NCI-H345 treated with DMSO at 0.1 percent for 48 hours (cell line): ENCODE data around the gene HOXA11.

Experiments used
- DNase-seq: peaks from one replicate; lab custom pipeline; 2025; ENCODE audit not compliant: unreplicated experiment; lab: John Stamatoyannopoulos, UW

Gene HOXA11

DNA sequence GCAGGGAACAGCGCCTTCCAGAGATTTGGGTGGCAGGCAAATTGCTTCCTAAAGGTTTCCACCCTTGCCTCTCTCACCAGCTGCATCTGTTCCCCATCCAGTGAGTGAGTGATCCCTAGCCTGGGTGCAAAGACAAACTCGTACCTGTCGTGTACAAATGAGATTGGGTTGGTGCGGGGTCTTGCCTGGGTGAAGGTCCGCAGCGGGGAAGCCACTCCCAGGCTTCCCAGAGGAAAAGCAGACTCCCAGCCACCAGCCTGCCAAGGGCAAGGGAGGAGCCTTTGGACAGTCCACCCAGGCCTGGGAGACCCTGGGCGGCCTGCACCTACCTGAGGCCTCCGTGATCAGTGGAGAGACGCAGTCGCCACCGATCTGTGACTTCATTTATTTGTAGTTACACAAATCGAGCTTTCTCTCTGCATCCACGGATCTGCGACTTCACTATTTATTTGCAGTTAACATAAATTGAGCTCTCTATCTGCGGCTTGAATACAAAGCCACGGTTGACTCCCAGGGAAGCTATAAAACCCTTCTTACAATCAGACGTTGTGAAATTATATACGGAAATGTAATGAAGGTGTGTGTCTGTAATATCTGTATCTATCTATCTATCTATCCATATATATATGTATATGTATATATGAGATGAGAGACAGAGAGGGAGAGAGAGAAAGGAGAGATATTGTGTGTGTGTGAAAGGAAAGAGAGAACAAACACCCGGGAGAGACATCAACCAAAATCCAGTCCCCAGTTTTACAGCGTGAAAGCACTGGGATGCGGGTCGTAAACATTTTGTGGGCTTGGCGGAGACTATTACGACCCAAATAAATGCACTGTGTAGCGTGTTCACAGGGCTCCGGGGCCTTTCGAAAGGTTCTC is 25.5 kb downstream of the HOXA11 start:
- no peak for DNase-seq

DNA sequence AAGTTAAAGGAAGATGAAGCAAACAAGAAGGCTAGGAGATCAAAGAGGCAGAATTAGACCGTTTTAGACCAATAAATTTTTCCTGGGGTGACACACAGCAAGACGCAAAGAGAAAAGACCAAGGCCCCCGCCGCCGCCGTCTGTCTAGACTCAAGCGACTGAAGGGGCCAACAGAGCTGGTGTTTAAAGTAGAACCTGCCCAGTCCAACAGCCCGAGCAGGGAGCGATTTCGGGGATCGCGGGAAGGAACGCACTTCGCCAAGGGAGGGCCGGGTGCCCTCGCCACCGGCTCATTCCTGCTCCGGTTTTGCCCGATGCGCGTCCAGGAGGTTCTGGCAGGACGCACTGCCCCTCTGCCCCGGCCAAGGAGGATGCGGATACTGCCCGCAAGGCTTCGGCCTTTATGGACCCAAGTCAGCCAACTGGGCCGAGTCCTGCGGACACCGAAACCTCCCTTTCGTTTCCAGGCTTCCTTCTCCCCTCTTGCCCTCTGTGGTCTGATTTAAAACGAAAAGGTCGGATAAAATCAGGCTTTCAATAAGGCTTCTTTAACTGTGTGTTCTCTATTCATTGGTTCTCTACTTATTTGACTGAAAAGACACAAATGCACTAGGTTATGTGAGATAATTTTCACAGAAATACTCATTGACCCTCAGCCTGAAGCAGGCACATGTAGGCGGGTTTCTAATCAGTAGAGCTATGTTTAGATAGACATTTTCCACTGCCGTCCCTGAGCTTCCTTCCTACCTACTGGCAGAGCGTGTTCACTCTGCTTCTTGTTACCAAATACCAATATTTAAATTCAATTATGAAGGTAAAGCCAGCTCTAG is 26.4 kb downstream of the HOXA11 start:
- DNase-seq: no peak

DNA sequence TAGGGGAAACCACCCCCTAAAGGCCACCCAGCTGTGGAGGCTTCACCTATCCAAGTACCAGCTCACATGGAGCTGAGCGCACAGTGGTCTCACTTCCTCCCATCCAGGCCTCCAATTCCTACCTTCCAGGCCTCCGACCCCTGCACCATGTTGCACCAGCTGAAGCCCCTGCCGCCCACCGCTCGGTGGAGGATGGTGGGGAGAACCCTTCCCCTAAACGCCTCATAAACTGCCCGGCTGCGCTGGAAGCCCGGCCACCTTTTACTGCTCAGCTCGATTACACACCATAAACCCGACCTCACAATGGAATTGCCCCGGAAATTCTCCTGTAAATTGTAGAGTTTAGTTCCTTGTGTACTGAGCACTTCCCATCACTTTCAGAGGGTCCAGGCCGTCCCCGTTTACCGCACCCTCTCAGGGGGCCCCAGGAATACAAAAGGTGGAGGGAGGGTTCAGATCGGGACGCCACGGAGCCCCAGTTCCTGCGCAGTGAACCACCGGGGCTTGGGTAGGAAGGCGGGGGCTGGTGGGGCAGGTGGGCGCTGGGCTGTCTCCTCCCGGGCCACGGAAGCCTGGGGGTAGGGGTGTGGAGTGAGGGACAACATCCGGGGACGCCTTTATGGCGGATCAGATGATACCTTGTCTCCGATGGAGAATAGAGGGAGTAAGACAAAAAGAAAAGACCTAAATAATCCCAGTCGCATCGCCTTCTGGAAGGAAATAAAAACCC is 27.2 kb downstream of the HOXA11 start:
- DNase-seq: no peak

DNA sequence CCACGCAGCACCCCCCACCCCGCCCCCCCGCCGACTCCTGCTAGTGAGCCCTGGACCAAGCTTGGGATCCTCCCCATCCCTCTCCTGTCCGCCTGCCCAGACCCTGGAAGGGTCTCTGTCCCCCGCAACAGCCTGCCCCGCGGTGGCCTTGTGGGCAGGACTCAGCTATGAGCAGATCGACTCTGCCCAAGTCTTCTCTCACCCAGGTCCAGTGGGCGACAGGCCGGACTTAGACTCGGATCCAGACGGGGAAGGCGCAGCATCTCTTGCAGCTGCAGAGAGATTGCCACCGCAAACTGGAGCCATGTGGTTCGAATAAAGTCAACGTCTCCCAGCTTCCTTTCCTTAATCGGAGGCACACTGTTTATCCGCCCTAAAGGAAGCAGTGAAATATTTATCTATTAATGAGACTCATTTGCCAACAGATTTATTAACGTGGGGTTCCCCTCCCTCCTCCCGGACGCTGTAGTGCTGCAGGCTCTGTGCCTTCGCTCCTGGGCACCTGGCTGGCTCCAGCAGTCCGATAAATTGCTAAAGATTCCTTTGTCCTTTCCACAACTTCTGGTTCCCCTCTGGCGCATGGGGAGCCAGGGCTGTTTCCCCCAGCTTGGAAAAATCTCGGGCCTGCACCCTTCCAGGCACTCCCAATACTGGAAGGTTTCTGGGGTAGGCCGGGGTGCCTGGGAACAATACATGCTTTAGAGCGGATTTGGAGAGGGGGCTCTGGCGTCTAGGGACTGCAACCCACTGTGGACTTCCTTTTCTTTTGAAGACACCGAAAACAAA is 27.9 kb downstream of the HOXA11 start:
- DNase-seq: no peak

DNA sequence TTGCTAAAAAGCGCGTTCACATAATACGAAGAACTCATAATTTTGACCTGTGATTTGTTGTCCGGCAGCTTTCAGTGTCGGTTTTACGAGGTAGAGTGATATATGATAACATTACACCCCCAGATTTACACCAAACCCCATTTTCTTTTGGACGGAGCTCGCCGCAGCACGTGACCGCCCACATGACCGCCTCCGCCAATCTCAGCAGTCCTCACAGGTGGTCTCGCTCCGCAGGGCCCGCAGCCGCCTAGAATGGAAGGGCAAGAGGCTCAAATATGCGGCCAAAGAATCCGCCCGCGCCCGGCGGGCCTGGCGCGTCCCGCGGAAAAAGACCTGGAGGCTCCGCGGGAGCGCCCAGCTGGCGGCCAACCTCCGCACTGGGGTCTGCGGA is 28.5 kb downstream of the HOXA11 start, which contains the start of gene HOXA7:
Gene HOXA7, minus strand, starts transcription at position 168 of the 391 bp plus-strand sequence. Its CDS starts 130 bp downstream, at position 38.
- no peak for DNase-seq

DNA sequence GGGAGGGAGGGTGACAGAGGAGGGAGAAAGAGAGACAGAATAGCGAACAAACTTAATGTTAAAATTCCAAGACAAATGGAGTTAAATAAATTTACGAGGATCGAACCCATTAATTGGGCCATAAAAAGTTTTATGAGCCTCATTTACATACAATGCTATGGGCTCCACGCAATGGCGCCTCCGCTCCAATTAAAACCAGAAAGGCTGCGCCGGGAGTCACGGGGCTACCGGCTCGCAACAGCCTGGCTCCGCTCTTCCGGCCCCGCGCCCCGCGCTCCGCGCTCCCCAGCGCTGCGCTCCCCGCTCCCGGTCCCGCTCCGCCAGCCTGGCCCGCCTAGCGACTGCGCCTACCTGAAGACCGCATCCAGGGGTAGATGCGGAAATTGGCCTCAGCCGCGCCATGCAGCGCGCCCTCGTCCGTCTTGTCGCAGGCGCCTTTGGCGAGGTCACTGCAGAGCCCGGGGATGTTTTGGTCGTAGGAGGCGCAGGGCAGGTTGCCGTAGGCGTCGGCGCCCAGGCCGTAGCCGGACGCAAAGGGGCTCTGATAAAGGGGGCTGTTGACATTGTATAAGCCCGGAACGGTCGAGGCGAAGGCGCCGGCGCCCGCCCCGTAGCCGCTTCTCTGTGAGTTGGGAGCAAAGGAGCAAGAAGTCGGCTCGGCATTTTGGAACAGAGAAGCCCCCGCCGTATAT is 29.1 kb downstream of the HOXA11 start:
- no peak for DNase-seq

DNA sequence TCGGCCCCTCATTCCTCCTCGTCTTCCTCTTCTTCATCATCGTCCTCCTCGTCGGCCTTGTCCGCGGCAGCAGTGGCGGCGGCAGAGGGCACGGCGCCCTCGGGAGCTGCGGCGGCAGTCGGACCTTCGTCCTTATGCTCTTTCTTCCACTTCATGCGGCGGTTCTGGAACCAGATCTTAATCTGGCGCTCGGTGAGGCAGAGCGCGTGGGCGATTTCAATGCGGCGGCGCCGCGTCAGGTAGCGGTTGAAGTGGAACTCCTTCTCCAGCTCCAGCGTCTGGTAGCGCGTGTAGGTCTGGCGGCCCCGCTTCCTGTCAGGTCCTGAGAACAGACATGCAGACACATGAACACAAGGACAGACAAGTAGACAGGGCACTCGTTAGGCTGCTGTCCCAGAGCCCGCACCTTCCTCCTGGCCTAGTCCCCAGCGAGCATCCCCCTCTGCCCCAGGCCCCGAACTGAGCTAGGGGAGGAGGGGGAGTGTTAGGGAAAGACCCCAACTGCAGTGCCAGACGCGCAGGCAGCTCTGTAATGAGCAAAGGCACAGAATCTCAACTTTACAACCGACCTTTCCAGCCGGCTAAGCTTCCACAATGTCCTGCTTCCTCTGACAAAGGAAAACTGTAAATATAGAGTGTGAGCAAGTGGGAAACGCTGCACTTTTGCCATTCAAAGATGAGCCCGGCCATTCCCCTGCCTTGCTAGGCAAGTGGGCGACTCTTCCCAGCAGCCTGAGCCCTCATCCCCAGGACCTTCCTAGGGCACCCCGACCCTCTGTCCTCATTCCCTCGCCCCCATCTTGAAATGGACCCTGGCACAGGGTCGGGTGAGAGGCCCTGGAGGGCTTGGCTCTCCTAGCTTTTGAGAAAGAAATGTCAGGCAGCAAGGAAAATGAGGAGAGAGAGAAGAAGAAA is 29.9 kb downstream of the HOXA11 start:
- no peak for DNase-seq

DNA sequence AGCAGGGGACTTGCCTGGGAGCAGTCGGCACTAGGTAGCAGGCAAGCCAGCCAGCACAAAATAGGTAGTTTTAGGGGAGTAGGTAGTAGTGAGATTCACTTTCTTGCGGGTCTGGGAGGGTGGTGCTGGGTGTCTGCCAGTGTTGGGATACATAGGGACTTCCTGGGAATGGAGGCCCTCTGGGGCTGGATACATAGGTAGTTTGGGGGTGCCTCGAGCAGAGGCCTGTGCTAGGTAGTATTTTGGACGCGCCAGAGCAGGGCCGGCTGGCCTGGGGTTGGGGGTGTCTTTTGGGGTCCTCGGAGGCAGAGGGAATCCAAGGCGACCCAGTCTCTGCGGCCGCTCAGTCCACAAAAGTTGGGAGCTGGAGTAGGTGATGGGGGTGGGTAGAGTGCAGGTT is 30.7 kb downstream of the HOXA11 start:
- DNase-seq: no peak

DNA sequence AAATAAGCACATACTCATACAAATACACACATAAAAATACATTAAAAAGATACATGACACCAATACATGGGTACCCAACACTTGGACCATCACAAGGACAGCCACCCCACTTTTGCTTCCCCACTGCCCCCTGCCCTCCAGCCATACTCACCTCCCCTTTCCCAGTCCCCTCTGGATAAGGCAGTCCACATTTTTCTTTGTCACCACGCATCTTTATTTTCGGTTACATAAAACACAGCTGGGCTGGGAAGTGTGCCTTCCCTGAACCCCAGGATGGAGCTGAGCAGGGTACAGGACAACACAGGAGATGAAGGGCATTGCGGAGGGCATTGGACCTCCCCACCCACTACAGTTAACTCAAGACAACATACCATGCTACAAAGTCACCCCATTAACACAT is 31.5 kb downstream of the HOXA11 start:
- no peak for DNase-seq

DNA sequence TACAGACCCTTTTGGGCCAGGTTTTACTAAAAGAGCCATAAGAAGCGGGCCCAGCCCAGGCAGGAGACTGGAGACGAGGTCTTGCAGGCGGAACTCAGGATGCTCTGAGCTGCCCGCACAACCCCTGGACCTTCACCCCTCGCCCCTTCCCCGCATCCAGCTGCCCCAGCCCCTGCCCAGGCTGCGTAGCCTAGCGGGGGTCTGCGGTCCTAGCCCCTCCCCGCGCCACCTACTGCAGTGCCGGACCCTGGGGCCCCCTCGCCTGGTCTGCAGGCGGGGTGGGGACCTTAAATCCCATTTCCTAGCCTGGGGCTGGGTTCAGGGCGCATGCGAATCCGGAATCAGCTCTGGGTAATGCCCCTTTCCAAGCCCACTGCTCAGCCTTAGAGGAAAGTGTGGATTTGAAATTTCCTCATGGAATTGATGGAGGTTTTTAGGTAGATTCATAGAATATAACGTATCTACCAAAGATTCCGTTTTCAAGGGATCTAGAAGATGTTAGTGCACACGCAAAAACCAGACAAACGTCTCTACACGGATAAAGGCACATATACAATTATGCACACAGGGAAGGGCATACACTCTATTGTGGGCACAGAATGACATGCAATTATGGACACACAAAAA is 32.1 kb downstream of the HOXA11 start:
- DNase-seq: no peak

DNA sequence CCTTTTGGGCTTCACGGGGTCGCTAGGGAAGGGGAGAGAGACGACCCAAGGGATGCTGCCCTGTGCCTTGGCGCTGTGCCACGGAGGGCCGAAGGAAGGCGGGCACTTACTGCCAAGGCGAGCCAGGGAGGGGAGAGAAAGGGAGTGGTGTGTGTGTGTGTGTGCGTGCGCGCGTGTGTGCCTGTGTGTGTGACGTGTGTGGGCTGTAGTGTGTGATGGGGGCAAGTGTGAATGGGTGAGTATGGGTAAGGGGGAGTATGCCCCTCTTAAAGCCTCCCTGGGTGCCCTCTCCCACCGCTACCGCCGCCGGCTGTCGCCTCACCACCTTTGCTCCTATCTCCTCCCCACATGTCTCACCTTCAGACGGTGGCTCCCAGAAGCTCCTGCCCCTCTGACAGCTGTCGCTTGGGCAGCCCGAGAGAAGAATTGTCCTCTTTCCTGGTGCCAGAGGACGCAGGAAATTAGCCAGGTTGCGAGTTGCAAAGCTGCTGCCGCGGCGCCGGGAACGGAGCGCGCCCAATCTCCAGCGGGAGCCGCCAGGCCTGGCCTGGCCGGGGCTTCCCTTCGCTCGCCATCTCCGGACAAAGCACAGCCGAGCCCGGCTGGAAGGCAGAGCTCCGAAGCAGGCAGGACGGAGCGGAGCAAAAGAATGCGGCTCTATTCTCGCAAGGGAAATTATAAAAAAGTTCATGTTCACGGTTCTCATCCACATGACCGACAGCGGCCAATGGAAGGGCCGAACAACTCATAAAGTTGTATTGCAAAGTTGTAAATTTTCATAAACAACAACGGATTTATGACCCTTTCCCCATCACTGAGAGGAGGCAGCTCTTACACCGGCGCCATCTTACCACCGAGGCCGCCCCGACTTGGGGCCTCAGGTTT is 32.9 kb downstream of the HOXA11 start, which contains the start of gene HOXA3:
Gene HOXA3, minus strand, starts transcription at position 653 of the 885 bp plus-strand sequence. CDS start 41,943 bp downstream, outside the sequence.
- no peak for DNase-seq

DNA sequence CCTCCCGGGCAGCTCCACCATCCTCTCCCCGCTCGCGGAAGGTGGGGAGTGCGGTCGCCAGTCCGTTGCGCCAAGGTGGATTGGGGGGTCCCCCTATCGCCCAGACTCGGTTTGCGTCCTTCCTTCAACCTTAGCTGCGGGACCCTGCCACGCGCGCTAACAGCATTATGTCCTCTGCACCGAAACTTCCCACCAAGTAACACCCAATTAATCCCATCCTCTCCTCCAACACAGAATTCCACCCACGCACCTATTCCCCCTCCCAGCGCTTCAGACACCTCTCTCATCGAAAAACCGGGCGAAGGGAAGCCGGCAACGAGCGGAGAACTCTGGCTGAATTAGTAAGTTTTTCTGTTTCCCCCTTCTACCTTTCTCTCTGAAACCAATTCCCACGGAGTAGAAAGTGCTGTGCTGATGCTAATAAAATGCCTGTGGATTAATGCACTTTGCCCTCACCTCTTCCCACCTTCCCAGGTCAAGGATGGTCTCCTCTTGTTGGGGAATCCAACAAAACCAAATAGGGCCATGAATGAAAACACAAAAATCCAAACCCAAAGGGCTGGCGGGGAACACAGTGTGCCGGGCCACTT is 33.6 kb downstream of the HOXA11 start:
- DNase-seq: peak; percentile 61

DNA sequence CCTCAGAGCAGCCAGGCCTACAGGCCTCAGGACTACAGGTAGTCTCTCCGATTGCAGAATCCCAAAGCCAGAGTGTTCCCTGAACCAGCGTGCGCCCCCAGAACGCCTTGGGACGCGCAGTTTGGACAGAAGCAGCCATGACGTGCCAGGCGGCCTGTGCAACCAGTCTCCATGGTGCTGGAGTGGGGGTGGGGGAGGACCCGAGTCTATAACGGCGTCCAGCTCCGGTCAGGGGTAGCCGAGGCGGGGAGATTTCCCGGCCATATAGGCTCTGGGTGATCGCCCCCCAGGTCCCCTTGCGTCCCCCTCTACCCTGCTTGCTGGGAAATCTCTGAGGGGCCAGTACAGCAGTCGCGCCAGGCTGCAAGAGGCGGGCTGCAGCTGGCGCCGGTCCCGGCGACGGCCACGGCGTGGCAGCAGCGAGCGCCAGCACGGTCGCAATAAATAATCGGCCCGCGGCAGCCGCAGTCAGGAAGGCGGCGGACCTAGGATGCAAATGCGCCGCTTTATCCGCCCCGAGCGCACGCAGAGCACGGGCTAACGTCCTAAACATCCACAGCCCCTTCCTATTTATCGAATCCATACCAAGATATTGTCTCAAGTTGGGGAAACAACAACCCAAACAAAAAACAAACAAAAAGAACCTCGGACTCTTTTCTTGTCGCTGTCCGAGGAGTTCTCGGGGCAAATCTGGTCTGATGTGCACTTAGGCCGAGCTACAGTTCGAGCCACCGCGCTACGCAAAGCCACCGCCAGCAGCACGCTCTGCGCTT is 34.3 kb downstream of the HOXA11 start:
- peak; percentile 84 for DNase-seq

DNA sequence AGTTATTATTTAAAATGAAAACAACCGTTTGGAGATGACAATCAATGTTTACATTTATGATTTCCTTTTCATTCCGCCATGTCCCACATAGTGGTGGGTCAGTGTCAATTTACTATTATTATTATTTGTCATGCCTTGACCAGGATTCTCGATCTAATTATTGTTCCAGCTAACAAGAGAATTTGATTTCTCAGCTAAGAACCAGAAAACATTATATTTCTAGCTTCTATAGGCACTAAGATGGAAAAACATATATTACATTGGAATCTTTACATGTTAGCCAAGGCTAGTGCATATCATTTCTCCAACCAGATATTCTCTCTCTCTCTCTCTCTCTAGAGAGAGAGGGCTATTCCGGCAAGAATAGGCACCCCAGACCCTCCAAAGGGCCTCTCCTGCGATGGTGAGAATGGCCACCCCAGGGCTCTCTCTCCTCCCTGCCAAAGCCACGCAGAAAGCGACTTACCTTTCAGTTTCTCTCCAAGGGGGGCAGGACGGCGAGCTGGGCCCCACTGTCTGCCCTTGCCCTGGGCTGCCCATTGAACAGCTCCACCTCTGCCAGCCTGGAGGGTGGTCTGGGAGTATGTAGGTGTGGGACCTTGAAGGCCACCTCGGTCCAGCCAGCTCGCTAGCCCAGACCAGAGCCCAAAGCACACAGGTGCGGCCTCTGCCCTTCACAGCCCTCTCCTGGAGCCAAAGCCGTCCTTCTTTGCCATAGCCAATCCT is 35.0 kb downstream of the HOXA11 start:
- peak; percentile 40 for DNase-seq
